ENCODE measurements around the gene PI4K2B. TPM values are rescaled to one million over a fixed set of nuclear protein-coding genes. Genes with fewer than 3 reads are reported as not detected.

PI4K2B gene
- total RNA-seq, 1 experiment from 2014 or later, result 19.3 TPM

- no peaks in the 10 kb centered on the region for H4K20me1 ChIP-seq (ENCODE audit: insufficient read depth)
- no peak overlapping the region for H3K9ac ChIP-seq (ENCODE audit: low read length)
- intact Hi-C loops (cut with micrococcal nuclease), result no loop called here
- TF ChIP-seq SRF (IDR thresholded peaks at IDR 0.05; ENCODE audit: low read depth) (no peak), SP1 (IDR thresholded peaks at IDR 0.05; ENCODE audit: low read depth) (no peak), ELF1 (IDR thresholded peaks at IDR 0.05; ENCODE audit: borderline replicate concordance, low read depth) (no peak), ATF3 (IDR thresholded peaks at IDR 0.05) (no peak), YY1 (IDR thresholded peaks at IDR 0.05; ENCODE audit: extremely low read depth, insufficient replicate concordance, low read depth, low read length) (no peak), ZBTB33 (IDR thresholded peaks at IDR 0.05; ENCODE audit: extremely low read depth, insufficient replicate concordance, low read length) (no peak), CTCF (IDR thresholded peaks at IDR 0.05 in 2 of 3, conservative IDR thresholded peaks at IDR 0.05 in 1 of 3; ENCODE audit: borderline replicate concordance in 1 of 3, insufficient read depth in 1 of 3, low read depth in 2 of 3, low read length in 2 of 3) (no peak), FOSL1 (IDR thresholded peaks at IDR 0.05; ENCODE audit: low read depth) (no peak), ZFX (IDR thresholded peaks at IDR 0.05) (no peak)
- H3K27ac ChIP-seq (ENCODE audit: low read depth, low read length), result no peak overlapping the region
- ATAC-seq (no peak), DNase-seq (ENCODE audit: low read depth, low spot score) (no peak)
- CTCF ChIA-PET, result no interaction called here
- no peak overlapping the region for H2AFZ ChIP-seq (ENCODE audit: low read depth, low read length, poor library complexity, severe bottlenecking)
- H3K79me2 ChIP-seq (ENCODE audit: insufficient read depth, low read length), result no peaks in the 10 kb centered on the region
- no peaks in the 10 kb centered on the region for H3K9me2 ChIP-seq (ENCODE audit: insufficient read depth)
- H3K4me2 ChIP-seq (ENCODE audit: low read length), result no peak overlapping the region
- H3K27me3 ChIP-seq (ENCODE audit: insufficient read depth, low read length), result no peaks in the 10 kb centered on the region
- H3K4me1 ChIP-seq (ENCODE audit: control insufficient read depth in 1 of 2, insufficient read depth in 2 of 2, low read length in 2 of 2), result peaks cover 3 to 6% of the 10 kb centered on the region in 2 experiments; a peak in 3 of 4 replicates
- RAD21 ChIA-PET (ENCODE audit: low non-redundant PET in 1 of 2, low total read pairs in 2 of 2, uncharacterized antibody in 2 of 2, unreplicated experiment in 2 of 2), result no interaction called here
- POLR2A ChIA-PET, result no interaction called here
- no peak overlapping the region for H3K4me3 ChIP-seq (replicated peaks in 1 of 2; ENCODE audit: low read depth in 1 of 2, low read length in 2 of 2)
- no peaks in the 10 kb centered on the region for H3K9me3 ChIP-seq (ENCODE audit: control insufficient read depth in 1 of 2, insufficient read depth in 1 of 2, low read depth in 1 of 2, low read length in 2 of 2)
- no peaks in the 10 kb centered on the region for H3K36me3 ChIP-seq (ENCODE audit: control insufficient read depth in 1 of 2, insufficient read depth in 2 of 2, low read length in 2 of 2)
- no TSS peak for BruUV-seq (replicated peaks)
Observed at GRCh38 chr4:25307596-25307995, 73.8 kb downstream of the PI4K2B start.
